H1 (cell line): Measurements from ENCODE around the gene CD300C. TPM values are rescaled to one million over a fixed set of nuclear protein-coding genes. Genes with fewer than 3 reads are reported as not detected.

Experiments
- CTCF ChIA-PET: fragments of 300-600 bp; sonication (Branson Sonifier 250); formaldehyde crosslinking; loops from one replicate; lab custom pipeline; 2021; ENCODE audit not compliant: partially characterized antibody; lab: Charles Lee
- POLR2A ChIA-PET: fragments of 300-600 bp; sonication (Branson Sonifier 250); formaldehyde crosslinking; loops from one replicate; lab custom pipeline; 2021; ENCODE audit warnings: inconsistent platforms; ENCODE audit not compliant: partially characterized antibody; lab: Charles Lee
- DNase-seq, 2 experiments: peaks; one replicate each; pipeline versions ENCODE4 v3.0.0 to v3.0.0-alpha.2; 2010 to 2022; ENCODE audit warnings: low spot score in 2 of 2, low read depth in 1 of 2, mixed read lengths in 1 of 2
- FAIRE-seq: peaks from 2 replicates; lab custom pipeline; 2011; peaks lifted over from hg19 to GRCh38; lab: Jason Lieb, UNC
- H2AFZ ChIP-seq: 2 replicates; pipeline ENCODE4 v1.8.1; 2012; ENCODE audit warnings: low read length, inconsistent platforms
- H2AK5ac ChIP-seq: 2 replicates; pipeline ENCODE4 v1.6.1; 2013; ENCODE audit warnings: low read depth, low read length
- H2BK120ac ChIP-seq: replicated peaks from 2 replicates; pipeline ENCODE3; 2013; ENCODE audit warnings: low read depth, low read length, inconsistent platforms
- H2BK12ac ChIP-seq: 2 replicates; pipeline ENCODE4 v1.6.1; 2013; ENCODE audit warnings: low read depth, low read length
- H2BK15ac ChIP-seq: 2 replicates; pipeline ENCODE4 v1.6.1; 2013; ENCODE audit warnings: low read length
- H2BK20ac ChIP-seq: 2 replicates; pipeline ENCODE4 v1.6.1; 2013; ENCODE audit warnings: low read length
- H2BK5ac ChIP-seq: 2 replicates; pipeline ENCODE4 v1.6.1; 2013; ENCODE audit warnings: low read depth, low read length
- H3K14ac ChIP-seq: 2 replicates; pipeline ENCODE4 v1.6.1; 2013; ENCODE audit warnings: inconsistent platforms; ENCODE audit not compliant: insufficient read length
- H3K18ac ChIP-seq: 2 replicates; pipeline ENCODE4 v1.6.1; 2013; ENCODE audit warnings: low read length; ENCODE audit errors: extremely low read depth
- H3K23ac ChIP-seq: 2 replicates; pipeline ENCODE4 v1.6.1; 2013; ENCODE audit warnings: inconsistent platforms; ENCODE audit not compliant: insufficient read length
- H3K23me2 ChIP-seq: 2 replicates; pipeline ENCODE4 v1.6.1; 2013; ENCODE audit warnings: low read depth, low read length
- H3K27ac ChIP-seq: 2 replicates; pipeline ENCODE4 v1.6.1; 2011; ENCODE audit warnings: low read depth, low read length, inconsistent platforms
- H3K27me3 ChIP-seq, 4 experiments: replicated peaks in 1 of 4; 1 replicate in 1 of 4; 2 replicates in 3 of 4; pipeline versions ENCODE4 v1.6.1 to v1.8.1; 2011 to 2013; ENCODE audit warnings: low read length in 3 of 4, mild to moderate bottlenecking in 3 of 4, inconsistent platforms in 2 of 4, mixed read lengths in 2 of 4, moderate library complexity in 1 of 4; ENCODE audit not compliant: control insufficient read depth in 3 of 4, insufficient read depth in 3 of 4; ENCODE audit errors: extremely low read depth in 1 of 4
- H3K36me3 ChIP-seq, 4 experiments: 2 replicates each; pipeline versions ENCODE4 v1.6.1 to v1.8.1; 2011 to 2013; ENCODE audit warnings: mild to moderate bottlenecking in 4 of 4, low read length in 3 of 4, moderate library complexity in 2 of 4, control low read depth in 1 of 4, inconsistent platforms in 1 of 4; ENCODE audit not compliant: insufficient read depth in 4 of 4, control insufficient read depth in 2 of 4
- H3K4ac ChIP-seq: replicated peaks from 2 replicates; pipeline ENCODE3; 2013; ENCODE audit warnings: low read length, low read depth, mixed read lengths, inconsistent platforms; ENCODE audit not compliant: insufficient read length
- H3K4me1 ChIP-seq, 4 experiments: replicated peaks in 1 of 4; 1 replicate in 1 of 4; 2 replicates in 3 of 4; pipeline versions ENCODE4 v1.6.1 to v1.8.1; 2011 to 2013; ENCODE audit warnings: low read length in 3 of 4, inconsistent platforms in 2 of 4, mixed read lengths in 1 of 4; ENCODE audit not compliant: insufficient read depth in 4 of 4, control insufficient read depth in 3 of 4
- H3K4me2 ChIP-seq, 2 experiments: 2 replicates each; pipeline versions ENCODE4 v1.6.1 to v1.8.1; 2011 to 2013; ENCODE audit warnings: low read depth in 2 of 2, low read length in 2 of 2, control low read depth in 1 of 2, inconsistent platforms in 1 of 2, mild to moderate bottlenecking in 1 of 2; ENCODE audit not compliant: insufficient read depth in 1 of 2
- H3K4me3 ChIP-seq, 4 experiments: fragments of 200-600, 300-600 bp in 1 of 4; sonication (generic), shearing (Covaris generic), sonication (Bioruptor Twin) in 1 of 4; 2 replicates each; pipeline versions ENCODE4 v1.5.1 to v1.8.1; 2011 to 2016; ENCODE audit warnings: low read length in 4 of 4, low read depth in 3 of 4, control low read depth in 2 of 4, inconsistent platforms in 2 of 4, mild to moderate bottlenecking in 2 of 4, mixed read lengths in 1 of 4, moderate library complexity in 1 of 4; ENCODE audit not compliant: insufficient read depth in 2 of 4; ENCODE audit errors: extremely low read depth in 1 of 4
- H3K56ac ChIP-seq: replicated peaks from 2 replicates; pipeline ENCODE3; 2013; ENCODE audit warnings: low read depth, mild to moderate bottlenecking, mixed read lengths, low read length, inconsistent platforms; ENCODE audit not compliant: insufficient read length
- H3K79me1 ChIP-seq: 2 replicates; pipeline ENCODE4 v1.6.1; 2013; ENCODE audit warnings: low read depth, low read length, control low read depth
- H3K79me2 ChIP-seq, 2 experiments: 2 replicates each; pipeline versions ENCODE4 v1.6.1 to v1.8.1; 2012 to 2013; ENCODE audit warnings: low read length in 2 of 2, mild to moderate bottlenecking in 2 of 2, inconsistent platforms in 1 of 2; ENCODE audit not compliant: insufficient read depth in 2 of 2, control insufficient read depth in 1 of 2
- H3K9ac ChIP-seq, 4 experiments: replicated peaks in 1 of 4; 1 replicate in 1 of 4; 2 replicates in 3 of 4; pipeline versions ENCODE4 v1.6.1 to v1.8.1; 2011 to 2013; ENCODE audit warnings: low read depth in 3 of 4, low read length in 3 of 4, control low read depth in 2 of 4, mild to moderate bottlenecking in 2 of 4, moderate library complexity in 2 of 4, inconsistent platforms in 1 of 4; ENCODE audit errors: extremely low read depth in 1 of 4
- H3K9me3 ChIP-seq, 2 experiments: 2 replicates each; pipeline versions ENCODE4 v1.6.1 to v1.8.1; 2012 to 2013; ENCODE audit warnings: mild to moderate bottlenecking in 2 of 2, moderate library complexity in 2 of 2, control low read depth in 1 of 2, inconsistent platforms in 1 of 2, low read depth in 1 of 2, low read length in 1 of 2, mixed read lengths in 1 of 2; ENCODE audit not compliant: insufficient read depth in 2 of 2
- H4K20me1 ChIP-seq, 2 experiments: replicated peaks in 1 of 2; 2 replicates each; pipeline versions ENCODE3 to v1.8.1; 2011 to 2013; ENCODE audit warnings: inconsistent platforms in 2 of 2, low read length in 2 of 2, mild to moderate bottlenecking in 1 of 2; ENCODE audit not compliant: insufficient read depth in 2 of 2, control insufficient read depth in 1 of 2
- H4K5ac ChIP-seq: 2 replicates; pipeline ENCODE4 v1.6.1; 2013; ENCODE audit warnings: low read length, low read depth, mixed read lengths, inconsistent platforms; ENCODE audit not compliant: insufficient read length
- H4K8ac ChIP-seq: 2 replicates; pipeline ENCODE4 v1.8.0; 2013; ENCODE audit warnings: mild to moderate bottlenecking, moderate library complexity, low read length, inconsistent platforms; ENCODE audit not compliant: insufficient read depth; ENCODE audit errors: extremely low read depth
- H4K91ac ChIP-seq: replicated peaks from 2 replicates; pipeline ENCODE3; 2013; ENCODE audit warnings: low read length, mixed read lengths, inconsistent platforms; ENCODE audit not compliant: insufficient read length
- ASH2L ChIP-seq: fragments of 200-600, 300-600 bp; sonication (generic); IDR thresholded peaks from one replicate; pipeline ENCODE4 v1.7.1; 2017; ENCODE audit warnings: low read length
- CREB1 ChIP-seq: IDR thresholded peaks from 2 replicates; pipeline ENCODE4 v1.6.1; 2012; ENCODE audit warnings: inconsistent platforms
- NRF1 ChIP-seq: IDR thresholded peaks from 2 replicates; pipeline ENCODE4 v1.6.1; 2011; ENCODE audit warnings: mild to moderate bottlenecking, low read depth, low read length, improper control_type of control experiment
- RAD21 ChIP-seq, 2 experiments: IDR thresholded peaks in 1 of 2; conservative IDR thresholded peaks in 1 of 2; 2 replicates each; pipeline ENCODE4 v1.6.1; 2011; ENCODE audit warnings: low read depth in 2 of 2, low read length in 2 of 2, improper control_type of control experiment in 1 of 2, inconsistent platforms in 1 of 2, mild to moderate bottlenecking in 1 of 2, moderate library complexity in 1 of 2
- SP4 ChIP-seq: IDR thresholded peaks from 2 replicates; pipeline ENCODE4 v1.6.1; 2012; ENCODE audit warnings: low read length, inconsistent platforms
- TAF7 ChIP-seq: optimal IDR thresholded peaks from 2 replicates; pipeline ENCODE3; 2011; ENCODE audit warnings: low read depth, mild to moderate bottlenecking, inconsistent platforms, low read length, moderate library complexity, borderline replicate concordance
- TCF12 ChIP-seq: IDR thresholded peaks from 2 replicates; pipeline ENCODE4 v1.6.1; 2011; ENCODE audit warnings: low read depth, mild to moderate bottlenecking, low read length
- WGBS, 2 experiments: shearing (Covaris generic) in 1 of 2; methylation state at CpG; one replicate each; pipeline versions ENCODE4 v1.1.6 to v1.1.7; 2013 to 2015; ENCODE audit warnings: low lambda C conversion rate in 2 of 2, mixed read lengths in 2 of 2, inconsistent platforms in 1 of 2, low coverage in 1 of 2, missing lambda C conversion rate in 1 of 2; ENCODE audit not compliant: insufficient replicate concordance in 2 of 2, insufficient coverage in 1 of 2, insufficient read length in 1 of 2; ENCODE audit errors: extremely low coverage in 1 of 2, missing lambda C conversion rate in 1 of 2; 5-methylcytosine and 5-hydroxymethylcytosine counted together
- polyA plus RNA-seq, 7 experiments: library from polyadenylated mRNA; depleted of rRNA in 3 of 7; stranded (reverse) in 5 of 7; unstranded in 2 of 7; fragments of >200 nt in 5 of 7; fragments of 200-250 nt in 2 of 7; gene quantifications; 1 replicate in 5 of 7; 2 replicates in 1 of 7; 4 replicates in 1 of 7; pipeline versions ENCODE4 v1.2.1 to v1.2.3, GENCODE V29; 2011 to 2013; ENCODE audit warnings: missing spikeins in 2 of 7, mixed read lengths in 2 of 7
- total RNA-seq: library from RNA; stranded (reverse); fragmentation: NEBNext Ultra II Directional; extraction: Animal tissue kit (Norgen Biotek cat#: 25700); gene quantifications from 2 replicates; pipeline ENCODE4 v1.2.1, GENCODE V29; 2021

The CD300C gene
- total and polyA plus RNA-seq, 2 of the 8 experiments (the other 6 are each of a cell fraction or from before 2014, with no cell fraction given): not detected

DNA sequence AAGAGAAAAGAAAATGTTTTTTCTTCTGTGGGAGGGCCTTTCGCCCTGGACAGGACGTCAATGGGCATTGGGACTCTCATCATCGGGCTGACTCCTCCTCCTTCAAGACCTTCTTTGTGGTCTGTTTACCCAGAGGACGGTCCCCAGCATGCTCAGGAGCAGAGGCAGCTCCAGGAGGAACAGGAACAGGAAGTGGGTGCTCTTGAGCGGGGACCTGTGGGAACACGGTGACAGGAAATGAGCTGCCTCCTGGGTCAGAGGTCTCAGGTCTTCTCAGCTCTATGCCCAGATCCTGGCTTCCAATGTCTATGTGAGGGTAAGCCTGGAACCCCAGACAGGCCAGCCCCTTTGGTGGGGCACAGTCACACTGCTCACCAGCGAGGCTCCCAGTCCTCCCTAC, 34.0 kb upstream of the CD300C start:
- Histone ChIP-seq H2BK120ac (no peak overlapping the region), H3K36me3 (no peaks in the 10 kb centered on the region), H3K23me2 (no peaks in the 10 kb centered on the region), H3K9ac (no peak overlapping the region), H2BK5ac (no peak overlapping the region), H2BK15ac (no peak overlapping the region), H3K9me3 (no peaks in the 10 kb centered on the region), H2AK5ac (no peak overlapping the region), H3K4ac (no peak overlapping the region), H3K14ac (no peak overlapping the region), H2BK20ac (no peak overlapping the region), H3K18ac (no peak overlapping the region), H2BK12ac (no peak overlapping the region), H3K79me1 (no peaks in the 10 kb centered on the region), H3K27ac (no peak overlapping the region), H3K23ac (no peak overlapping the region), H4K5ac (no peak overlapping the region), H3K4me1 (no peaks in the 10 kb centered on the region), H2AFZ (no peak overlapping the region), H3K4me3 (no peak overlapping the region), H3K4me2 (no peak overlapping the region), H4K8ac (no peak overlapping the region), H3K56ac (no peak overlapping the region), H3K79me2 (no peaks in the 10 kb centered on the region), H4K91ac (no peak overlapping the region), H3K27me3 (0 out of 7 replicates have a peak, but pooled peaks cover 0 to 3% (median 0%) of the 10 kb centered on the region in 4 experiments), H4K20me1 (no peaks in the 10 kb centered on the region)
- 89% methylated on average over 7 of the region's 7 CpGs; no CpG with 5 or more reads in 1 of the 2 experiments for WGBS, 2 experiments
- ChIA-PET POLR2A (no interaction called here), CTCF (interaction anchor here (1.0 to 1.4 kb wide), 3 partner anchors 14 to 87 kb away, joined by 3 to 5 read pairs (median 3); no protein-coding TSS in a partner anchor)
- no peak for TF ChIP-seq TAF7
- TF ChIP-seq CREB1: no peak
- no peak for TF ChIP-seq SP4
- no peak for TF ChIP-seq TCF12
- TF ChIP-seq NRF1: no peak
- TF ChIP-seq RAD21 (IDR thresholded peaks at IDR 0.05 in 1 of 2, conservative IDR thresholded peaks at IDR 0.05 in 1 of 2; ENCODE audit: low read depth in 2 of 2, low read length in 2 of 2): no peak
- TF ChIP-seq ASH2L: no peak
- FAIRE-seq: no peak
- no peak for DNase-seq
